Spleen (tissue), 11 donors: ENCODE measurements around the gene RPS27L. TPM values are rescaled to one million over a fixed set of nuclear protein-coding genes. Genes with fewer than 3 reads are reported as not detected.
"Not testable (repeated sequence)": the region's sequence is repeated elsewhere in the genome, so short reads cannot be mapped to it uniquely, and the experiment has no call there.

Experiments used
- DNase-seq: peaks from one replicate; pipeline ENCODE4 v3.0.0-alpha.2; 2020
- H3K27ac ChIP-seq, 8 donors: fragments of 200-600 bp; sonication (generic) in 7 of 8; 1 replicate in 4 of 8; 2 replicates in 4 of 8; pipeline versions ENCODE4 v1.5.0 to v1.8.0; 2016 to 2021; ENCODE audit warnings: inconsistent platforms in 4 of 8, mild to moderate bottlenecking in 4 of 8, moderate library complexity in 1 of 8
- H3K27me3 ChIP-seq, 7 donors: fragments of 200-600 bp; sonication (generic) in 6 of 7; replicated peaks in 1 of 7; 1 replicate in 4 of 7; 2 replicates in 3 of 7; pipeline versions ENCODE4 v1.5.0 to v1.8.0; 2016 to 2021; ENCODE audit warnings: inconsistent platforms in 3 of 7, mild to moderate bottlenecking in 1 of 7
- H3K36me3 ChIP-seq, 6 donors: fragments of 200-600 bp; sonication (generic) in 5 of 6; 1 replicate in 4 of 6; 2 replicates in 2 of 6; pipeline versions ENCODE4 v1.5.0 to v1.8.0; 2016 to 2021; ENCODE audit warnings: inconsistent platforms in 2 of 6
- H3K4me1 ChIP-seq, 6 donors: fragments of 200-600 bp; sonication (generic) in 5 of 6; 1 replicate in 3 of 6; 2 replicates in 3 of 6; pipeline versions ENCODE4 v1.5.0 to v1.8.0; 2016 to 2021; ENCODE audit warnings: inconsistent platforms in 3 of 6
- H3K4me3 ChIP-seq, 8 donors: fragments of 200-600 bp; sonication (generic) in 7 of 8; 1 replicate in 4 of 8; 2 replicates in 4 of 8; pipeline versions ENCODE4 v1.5.0 to v1.8.0; 2016 to 2021; ENCODE audit warnings: inconsistent platforms in 4 of 8, mild to moderate bottlenecking in 4 of 8, moderate library complexity in 2 of 8
- H3K9me3 ChIP-seq, 8 donors: fragments of 200-600 bp; sonication (generic) in 7 of 8; 1 replicate in 4 of 8; 2 replicates in 4 of 8; pipeline versions ENCODE4 v1.5.0 to v1.8.0; 2016 to 2021; ENCODE audit warnings: inconsistent platforms in 4 of 8
- POLR2A ChIP-seq, 3 donors: fragments of 450-650 bp; IDR thresholded peaks; one replicate each; pipeline ENCODE4 v1.5.1; 2017; ENCODE audit warnings: antibody characterized with exemption in 3 of 3, mild to moderate bottlenecking in 1 of 3
- POLR2AphosphoS5 ChIP-seq, 3 donors: sonication (generic); formaldehyde crosslinking; IDR thresholded peaks; one replicate each; pipeline ENCODE4 v1.5.1; 2017; ENCODE audit warnings: antibody characterized with exemption in 3 of 3
- WGBS, 5 donors: extraction: QIAGEN DNeasy Blood & Tissue Kit in 3 of 5; methylation state at CpG; one replicate each; pipeline versions ENCODE4 v1.1.5 to v1.1.7; 2013 to 2018; 5-methylcytosine and 5-hydroxymethylcytosine counted together
- intact Hi-C: fragments of 100-400 bp; cut with DNase I; formaldehyde crosslinking; loops from one replicate; pipeline ENCODE4 v1.15.0; 2023; ENCODE audit warnings: low total_unique reads
- polyA plus RNA-seq, 3 donors: library from polyadenylated mRNA; stranded (reverse); fragments of 200-250 nt; gene quantifications; one replicate each; pipeline ENCODE4 v1.2.1, GENCODE V29; 2013
- total RNA-seq, 7 donors: library from RNA; depleted of rRNA in 3 of 7; stranded (reverse); fragments of >200 nt in 3 of 7; fragmentation: NEBNext Ultra II Directional in 4 of 7; extraction: Animal tissue kit (Norgen Biotek cat#: 25700) in 4 of 7; gene quantifications; one replicate each; pipeline versions ENCODE4 v1.1.0 to v1.2.1, GENCODE V29; 2016 to 2021
- TF ChIP-seq, protein P1 (sequence below), 11 experiments: fragments of 200-600 bp in 7 of 11; fragments of 450-650 bp in 4 of 11; sonication (generic) in 4 of 11; IDR thresholded peaks in 8 of 11; conservative IDR thresholded peaks in 3 of 11; 1 replicate in 7 of 11; 2 replicates in 4 of 11; pipeline versions ENCODE4 v1.4.0 to v1.8.0; 2016 to 2021; ENCODE audit warnings: antibody characterized with exemption in 11 of 11, inconsistent platforms in 4 of 11, mild to moderate bottlenecking in 1 of 11
- donor health status: healthy with polysubstance abuse.
- donor health status: DM: no; HTN: no; CAD: no; lungs with moderate emphysema.
- donor health status: DM: no; HTN: no; CAD: no.
- donor health status: Bipolar disorder and iron deficiency.
- donor health status: healthy.
- donor health status: DM: no; HTN: no; CAD: no.
- donor health status: DM: yes; HTN: yes; CAD: no.

The RPS27L gene
- total and polyA plus RNA-seq, 10 donors = 42.1 to 139 (median 83.0) TPM

DNA sequence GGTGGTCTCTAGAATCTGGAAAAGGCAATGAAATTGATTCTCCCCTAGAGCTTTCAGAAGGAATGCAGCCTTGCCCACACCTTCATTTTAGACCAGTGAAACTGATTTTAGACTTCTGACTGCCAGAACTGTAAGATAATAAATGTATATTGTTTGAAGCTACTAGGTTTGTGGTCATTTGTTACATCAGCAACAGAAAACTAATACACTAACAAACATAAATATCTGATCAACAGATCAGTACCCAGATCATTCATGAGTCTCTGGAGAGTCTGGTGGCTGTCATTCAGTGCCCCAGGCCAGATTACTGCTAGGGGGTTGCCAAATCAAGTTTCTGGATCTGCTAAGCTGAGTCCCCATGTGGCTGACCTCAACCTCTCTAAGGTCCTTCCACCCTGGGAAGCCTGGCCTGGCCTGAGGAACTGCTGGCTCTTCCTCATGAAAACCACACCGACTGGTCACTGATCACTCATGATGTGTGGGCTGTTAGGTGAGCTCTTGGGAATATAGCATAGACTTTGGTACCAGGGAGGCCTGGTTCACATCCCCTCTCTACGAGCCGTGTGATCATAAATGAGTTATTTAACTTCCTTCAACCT, 46.8 kb downstream of the RPS27L start:
- no peaks in the 10 kb centered on the region for H3K36me3 ChIP-seq
- intact Hi-C loops = no loop called here
- 87 to 100% (median 96%) methylated on average over 3 of the region's 3 CpGs for WGBS, 5 donors
- H3K27ac ChIP-seq = no peak overlapping the region
- no peaks in the 10 kb centered on the region for H3K4me1 ChIP-seq
- TF ChIP-seq, protein P1, sequence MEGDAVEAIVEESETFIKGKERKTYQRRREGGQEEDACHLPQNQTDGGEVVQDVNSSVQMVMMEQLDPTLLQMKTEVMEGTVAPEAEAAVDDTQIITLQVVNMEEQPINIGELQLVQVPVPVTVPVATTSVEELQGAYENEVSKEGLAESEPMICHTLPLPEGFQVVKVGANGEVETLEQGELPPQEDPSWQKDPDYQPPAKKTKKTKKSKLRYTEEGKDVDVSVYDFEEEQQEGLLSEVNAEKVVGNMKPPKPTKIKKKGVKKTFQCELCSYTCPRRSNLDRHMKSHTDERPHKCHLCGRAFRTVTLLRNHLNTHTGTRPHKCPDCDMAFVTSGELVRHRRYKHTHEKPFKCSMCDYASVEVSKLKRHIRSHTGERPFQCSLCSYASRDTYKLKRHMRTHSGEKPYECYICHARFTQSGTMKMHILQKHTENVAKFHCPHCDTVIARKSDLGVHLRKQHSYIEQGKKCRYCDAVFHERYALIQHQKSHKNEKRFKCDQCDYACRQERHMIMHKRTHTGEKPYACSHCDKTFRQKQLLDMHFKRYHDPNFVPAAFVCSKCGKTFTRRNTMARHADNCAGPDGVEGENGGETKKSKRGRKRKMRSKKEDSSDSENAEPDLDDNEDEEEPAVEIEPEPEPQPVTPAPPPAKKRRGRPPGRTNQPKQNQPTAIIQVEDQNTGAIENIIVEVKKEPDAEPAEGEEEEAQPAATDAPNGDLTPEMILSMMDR (IDR thresholded peaks at IDR 0.05 in 8 of 11, conservative IDR thresholded peaks at IDR 0.05 in 3 of 11) = no peak
- TF ChIP-seq POLR2A (IDR thresholded peaks at IDR 0.05) (no peak), POLR2AphosphoS5 (IDR thresholded peaks at IDR 0.05) (no peak)
- no peaks in the 10 kb centered on the region for H3K9me3 ChIP-seq
- H3K27me3 ChIP-seq = peaks cover 0 to 12% (median 0%) of the 10 kb centered on the region in 7 donors
- no peak for DNase-seq
- no peak overlapping the region for H3K4me3 ChIP-seq

DNA sequence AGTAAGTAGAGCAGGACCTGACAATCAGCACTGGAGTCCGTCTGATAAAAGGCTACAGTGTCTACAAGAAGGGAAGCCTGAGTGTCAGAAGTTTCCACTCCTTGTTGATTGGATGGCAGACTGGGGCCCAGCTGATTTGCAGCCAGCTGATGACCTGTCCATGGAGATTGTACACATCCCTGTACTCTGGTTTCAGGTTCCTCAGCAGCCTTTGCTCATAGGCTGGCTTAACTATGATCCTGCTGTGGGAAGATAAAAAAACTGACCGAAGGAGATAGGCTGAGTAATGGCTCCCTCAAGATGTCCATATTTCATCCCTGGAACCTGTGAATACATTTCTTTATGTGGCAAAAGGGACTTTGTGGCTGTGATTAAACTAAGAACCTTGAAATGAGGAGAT, 47.4 kb downstream of the RPS27L start:
- WGBS, 5 donors = 82 to 94% (median 88%) methylated on average over 2 of the region's 2 CpGs
- Histone ChIP-seq H3K36me3 (no peaks in the 10 kb centered on the region), H3K27me3 (peaks cover 0 to 12% (median 0%) of the 10 kb centered on the region in 7 donors), H3K9me3 (no peaks in the 10 kb centered on the region), H3K27ac (no peak overlapping the region), H3K4me1 (no peaks in the 10 kb centered on the region), H3K4me3 (no peak overlapping the region)
- DNase-seq = no peak
- intact Hi-C loops = no loop called here
- TF ChIP-seq, protein P1 (IDR thresholded peaks at IDR 0.05 in 8 of 11, conservative IDR thresholded peaks at IDR 0.05 in 3 of 11) = no peak
- no peak for TF ChIP-seq POLR2AphosphoS5 (IDR thresholded peaks at IDR 0.05)
- no peak for TF ChIP-seq POLR2A (IDR thresholded peaks at IDR 0.05)

DNA sequence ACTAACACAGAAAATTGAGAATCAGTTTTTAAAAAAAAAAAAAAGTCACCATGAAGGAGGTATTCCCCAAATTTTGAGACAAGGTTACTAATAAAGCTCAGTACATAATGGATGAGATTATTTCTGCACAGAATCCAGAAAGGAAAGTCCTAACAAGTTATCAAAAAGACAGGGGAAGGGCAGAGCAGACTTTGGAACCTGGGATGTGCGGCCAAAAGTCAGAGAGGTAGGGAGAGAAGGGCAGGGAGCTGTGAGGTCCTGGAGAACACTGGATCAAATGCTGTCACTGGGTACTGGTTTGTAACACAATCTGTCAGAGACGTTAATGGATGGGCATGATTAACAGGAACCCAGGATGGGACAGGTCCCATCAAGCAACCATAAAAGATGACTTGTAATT, 47.8 kb downstream of the RPS27L start:
- DNase-seq = no peak
- H3K4me1 ChIP-seq = peaks cover 0 to under 1% (median 0%) of the 10 kb centered on the region in 6 donors

DNA sequence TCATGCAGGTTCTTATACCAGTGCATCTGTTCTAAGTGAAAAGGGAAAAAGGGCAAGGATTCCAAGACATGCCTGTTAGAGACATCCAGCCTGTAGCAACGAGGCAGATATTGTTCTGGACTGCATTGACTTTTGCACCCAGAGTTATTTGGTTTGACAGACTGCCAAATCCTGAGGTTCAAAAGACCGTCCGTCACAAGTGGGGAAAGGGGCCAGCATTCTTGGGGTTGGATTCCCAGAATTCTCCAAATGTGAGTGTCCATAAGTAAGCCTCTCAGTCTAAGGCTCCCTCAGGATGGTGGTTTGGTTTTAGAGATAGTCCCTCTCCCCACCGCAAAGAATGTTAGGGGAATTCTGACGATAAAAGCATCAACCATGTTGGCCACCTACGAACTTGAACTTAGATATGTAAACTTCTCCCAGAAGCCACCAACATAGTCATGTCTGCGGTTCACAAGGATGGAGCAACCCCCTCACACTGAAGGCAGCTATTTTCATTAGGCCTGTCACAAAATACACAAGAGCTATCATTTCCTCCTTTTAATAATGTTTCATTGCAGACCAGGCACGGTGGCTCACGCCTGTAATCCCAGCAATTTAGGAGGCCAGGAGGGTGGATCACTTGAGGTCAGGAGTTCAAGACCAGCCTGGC, 49.3 kb downstream of the RPS27L start:
- H3K36me3 ChIP-seq = no peaks in the 10 kb centered on the region
- H3K27ac ChIP-seq = peak overlapping the region in 3 of 8 donors; percentile 35 to 45 (median 41)
- intact Hi-C loops = no loop called here
- TF ChIP-seq POLR2AphosphoS5 (IDR thresholded peaks at IDR 0.05) (no peak), POLR2A (IDR thresholded peaks at IDR 0.05) (no peak)
- TF ChIP-seq, protein P1 (IDR thresholded peaks at IDR 0.05 in 8 of 11, conservative IDR thresholded peaks at IDR 0.05 in 3 of 11) = no peak
- H3K9me3 ChIP-seq = no peaks in the 10 kb centered on the region
- WGBS, 5 donors = 55 to 84% (median 74%) methylated on average over 9 of the region's 9 CpGs
- no peak overlapping the region for H3K4me3 ChIP-seq
- peaks cover 0 to 12% (median 0%) of the 10 kb centered on the region in 7 donors for H3K27me3 ChIP-seq
- no peak for DNase-seq
- peaks cover 0 to 11% (median 0%) of the 10 kb centered on the region in 6 donors for H3K4me1 ChIP-seq

More for the DNA sequence above, 47.8 kb downstream of the RPS27L start:
- H3K27me3 ChIP-seq = peaks cover 0 to 12% (median 0%) of the 10 kb centered on the region in 7 donors
- no peaks in the 10 kb centered on the region for H3K36me3 ChIP-seq
- H3K4me3 ChIP-seq = no peak overlapping the region
- no peak overlapping the region for H3K27ac ChIP-seq
- intact Hi-C loops = no loop called here
- no peaks in the 10 kb centered on the region for H3K9me3 ChIP-seq
- TF ChIP-seq POLR2A (IDR thresholded peaks at IDR 0.05) = no peak
- 86 to 91% (median 86%) methylated on average over 2 of the region's 2 CpGs for WGBS, 5 donors

DNA sequence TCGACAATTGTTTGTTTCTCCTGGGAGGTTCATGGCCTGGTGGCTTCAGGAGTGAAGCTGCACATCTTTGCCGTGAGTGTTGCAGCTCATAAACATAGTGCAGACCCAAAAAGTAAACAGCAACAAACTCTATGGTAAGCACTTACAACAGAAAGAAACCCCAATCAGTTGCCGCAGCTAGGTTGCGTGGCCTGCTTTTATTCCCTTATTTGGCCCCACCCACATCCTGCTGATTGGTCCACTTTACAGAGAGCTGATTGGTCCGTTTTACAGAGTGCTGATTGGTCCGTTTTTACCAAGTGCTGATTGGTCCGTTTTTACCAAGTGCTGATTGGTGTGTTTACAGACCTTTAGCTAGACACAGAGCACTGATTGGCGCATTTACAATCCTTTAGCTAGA, 51.9 kb downstream of the RPS27L start:
- DNase-seq, intact Hi-C loops, H3K36me3 ChIP-seq, H3K9me3 ChIP-seq, H3K4me3 ChIP-seq: not testable (repeated sequence)
- Histone ChIP-seq H3K27me3 (peaks cover 0 to 12% (median 0%) of the 10 kb centered on the region in 7 donors), H3K4me1 (peaks cover 0 to 11% (median 0%) of the 10 kb centered on the region in 6 donors), H3K27ac (peak overlapping the region in 1 of 8 donors; percentile 16)
- 65 to 80% (median 74%) methylated on average over 8 of the region's 8 CpGs for WGBS, 5 donors
